Fibroblast of pulmonary artery (primary cell): Measurements from ENCODE around the gene CNTNAP2.

ENCODE experiments used
- DNase-seq: peaks from one replicate; pipeline ENCODE4 v3.0.0-alpha.2; 2010; ENCODE audit warnings: low read depth
- H3K4me3 ChIP-seq: replicated peaks from 2 replicates; pipeline ENCODE4 v1.5.1; 2011; ENCODE audit warnings: low read depth, mild to moderate bottlenecking, control low read depth, low read length, moderate library complexity
- CTCF ChIP-seq: IDR thresholded peaks from 2 replicates; pipeline ENCODE4 v1.5.1; 2011; ENCODE audit warnings: mild to moderate bottlenecking, control low read depth, low read length, inconsistent platforms; ENCODE audit errors: missing control alignments

Gene CNTNAP2

GRCh38 chr7:148212731-148213130 lies 2096.1 kb downstream of the CNTNAP2 start:
- no peak for TF ChIP-seq CTCF
- H3K4me3 ChIP-seq, result no peak overlapping the region
- no peak for DNase-seq

GRCh38 chr7:148214101-148214500 lies 2097.5 kb downstream of the CNTNAP2 start:
- no peak overlapping the region for H3K4me3 ChIP-seq
- no peak for DNase-seq
- TF ChIP-seq CTCF, result no peak

GRCh38 chr7:148218603-148219002 lies 2102.0 kb downstream of the CNTNAP2 start:
- TF ChIP-seq CTCF, result no peak
- no peak for DNase-seq
- H3K4me3 ChIP-seq, result no peak overlapping the region

GRCh38 chr7:148222721-148223120 lies 2106.1 kb downstream of the CNTNAP2 start:
- TF ChIP-seq CTCF, result no peak
- no peak for DNase-seq
- H3K4me3 ChIP-seq, result no peak overlapping the region

- no peak for DNase-seq
- no peak for TF ChIP-seq CTCF
- H3K4me3 ChIP-seq, result no peak overlapping the region
These were observed 2106.6 kb downstream of the CNTNAP2 start for GRCh38 chr7:148223160-148223559.

- no peak for DNase-seq
- no peak overlapping the region for H3K4me3 ChIP-seq
- TF ChIP-seq CTCF, result no peak
These were observed 2107.1 kb downstream of the CNTNAP2 start for GRCh38 chr7:148223738-148224137.

- TF ChIP-seq CTCF, result no peak
- no peak overlapping the region for H3K4me3 ChIP-seq
- no peak for DNase-seq
These were observed 2113.7 kb downstream of the CNTNAP2 start for GRCh38 chr7:148230296-148230695.
